ENCODE data around the gene FOXK1. TPM values are rescaled to one million over a fixed set of nuclear protein-coding genes. Genes with fewer than 3 reads are reported as not detected.
A peak's percentile ranks its signal among the peaks of the same experiment; 100 is the strongest.
"Not testable (repeated sequence)": the region's sequence is repeated elsewhere in the genome, so short reads cannot be mapped to it uniquely, and the experiment has no call there.

Gene FOXK1
- total and polyA plus RNA-seq, 2 donors (not counting 1 experiment from before 2014, with no cell fraction given) = 5.2 to 26.9 TPM

GRCh38 chr7:4642468-4643203, 39.5 kb upstream of the FOXK1 start:
- TF ChIP-seq CTCF (conservative IDR thresholded peaks at IDR 0.05 in 1 of 2, IDR thresholded peaks at IDR 0.05 in 1 of 2; ENCODE audit: low read depth in 1 of 2, low read length in 2 of 2) (no peak), EZH2 (IDR thresholded peaks at IDR 0.05; ENCODE audit: low read length, missing control alignments) (no peak)
- Histone ChIP-seq H3K27me3 (ENCODE audit: control insufficient read depth, insufficient read depth, low read length) (no peaks in the 10 kb centered on the region), H3K27ac (ENCODE audit: insufficient read depth, low read length) (peak overlapping the region; percentile 86), H3K4me1 (ENCODE audit: control insufficient read depth, extremely low read depth, insufficient read depth, low read length) (no peaks in the 10 kb centered on the region), H3K4me2 (ENCODE audit: extremely low read depth, insufficient read depth, low read length) (peak overlapping the region; percentile 96), H4K20me1 (ENCODE audit: control insufficient read depth, extremely low read depth, insufficient read depth, low read length) (no peaks in the 10 kb centered on the region), H2AFZ (ENCODE audit: low read length) (peak overlapping the region; percentile 88), H3K9me3 (ENCODE audit: control insufficient read depth, insufficient read depth, low read depth, low read length) (no peaks in the 10 kb centered on the region), H3K9ac (ENCODE audit: insufficient read depth, low read length) (peak overlapping the region; percentile 70), H3K4me3 (replicated peaks in 1 of 4; ENCODE audit: control extremely low read depth in 1 of 4, insufficient read depth in 1 of 4, low read depth in 3 of 4, low read length in 4 of 4) (peak overlapping the region; percentile 63 to 77 (median 68)), H3K79me2 (ENCODE audit: control insufficient read depth, insufficient read depth, low read length) (no peaks in the 10 kb centered on the region), H3K36me3 (ENCODE audit: control insufficient read depth, insufficient read depth, low read length) (no peaks in the 10 kb centered on the region)
- no peak for DNase-seq (ENCODE audit: low read depth in 2 of 2)

- H3K36me3 ChIP-seq (ENCODE audit: control insufficient read depth, insufficient read depth, low read length) = not testable (repeated sequence)
Observed at GRCh38 chr7:4643204-4643471, 39.0 kb upstream of the FOXK1 start.

DNA sequence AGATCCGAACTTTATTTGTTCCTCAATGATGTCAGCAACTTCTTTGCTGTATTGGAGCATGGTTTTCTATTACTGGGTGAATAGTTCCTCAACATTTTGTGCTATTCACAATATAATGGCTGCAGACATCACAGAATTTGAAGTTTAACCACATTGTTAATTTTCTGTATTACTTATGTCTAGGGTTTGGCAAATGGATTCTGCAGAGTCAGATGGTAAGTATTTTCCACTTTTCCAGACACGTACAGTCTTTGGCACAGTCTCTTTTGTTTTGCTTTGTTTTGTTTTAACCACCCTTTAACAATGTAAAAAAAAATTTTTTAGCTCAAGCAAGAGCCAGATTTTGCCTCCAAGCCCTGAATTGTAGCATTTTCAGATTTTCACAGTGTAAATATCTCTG, 36.8 kb upstream of the FOXK1 start:
- Histone ChIP-seq H3K4me1 (ENCODE audit: control insufficient read depth, extremely low read depth, insufficient read depth, low read length) (no peaks in the 10 kb centered on the region), H3K27ac (ENCODE audit: insufficient read depth, low read length) (no peak overlapping the region), H3K9ac (ENCODE audit: insufficient read depth, low read length) (no peak overlapping the region), H3K9me3 (ENCODE audit: control insufficient read depth, insufficient read depth, low read depth, low read length) (no peaks in the 10 kb centered on the region), H3K4me3 (replicated peaks in 1 of 4; ENCODE audit: control extremely low read depth in 1 of 4, insufficient read depth in 1 of 4, low read depth in 3 of 4, low read length in 4 of 4) (no peak overlapping the region), H2AFZ (ENCODE audit: low read length) (no peak overlapping the region), H3K27me3 (ENCODE audit: control insufficient read depth, insufficient read depth, low read length) (no peaks in the 10 kb centered on the region), H3K4me2 (ENCODE audit: extremely low read depth, insufficient read depth, low read length) (no peak overlapping the region), H3K79me2 (ENCODE audit: control insufficient read depth, insufficient read depth, low read length) (no peaks in the 10 kb centered on the region), H3K36me3 (ENCODE audit: control insufficient read depth, insufficient read depth, low read length) (no peaks in the 10 kb centered on the region), H4K20me1 (ENCODE audit: control insufficient read depth, extremely low read depth, insufficient read depth, low read length) (no peaks in the 10 kb centered on the region)
- TF ChIP-seq EZH2 (IDR thresholded peaks at IDR 0.05; ENCODE audit: low read length, missing control alignments) (no peak), CTCF (conservative IDR thresholded peaks at IDR 0.05 in 1 of 2, IDR thresholded peaks at IDR 0.05 in 1 of 2; ENCODE audit: low read depth in 1 of 2, low read length in 2 of 2) (no peak)
- peak in 1 of 2 donors; percentile 84 for DNase-seq (ENCODE audit: low read depth in 2 of 2)

More at GRCh38 chr7:4643204-4643471, 39.0 kb upstream of the FOXK1 start:
- not testable (repeated sequence) for H3K4me3 ChIP-seq (replicated peaks in 1 of 4; ENCODE audit: control extremely low read depth in 1 of 4, insufficient read depth in 1 of 4, low read depth in 3 of 4, low read length in 4 of 4); H4K20me1 ChIP-seq (ENCODE audit: control insufficient read depth, extremely low read depth, insufficient read depth, low read length); H3K9ac ChIP-seq (ENCODE audit: insufficient read depth, low read length); H3K4me1 ChIP-seq (ENCODE audit: control insufficient read depth, extremely low read depth, insufficient read depth, low read length); H3K79me2 ChIP-seq (ENCODE audit: control insufficient read depth, insufficient read depth, low read length); H3K4me2 ChIP-seq (ENCODE audit: extremely low read depth, insufficient read depth, low read length); H3K9me3 ChIP-seq (ENCODE audit: control insufficient read depth, insufficient read depth, low read depth, low read length); DNase-seq (ENCODE audit: low read depth in 2 of 2); H2AFZ ChIP-seq (ENCODE audit: low read length); H3K27ac ChIP-seq (ENCODE audit: insufficient read depth, low read length); H3K27me3 ChIP-seq (ENCODE audit: control insufficient read depth, insufficient read depth, low read length)

Data from fibroblast of lung (primary cell).